Pancreas (tissue), 10 donors: ENCODE results near the gene CLDN6. TPM values are rescaled to one million over a fixed set of nuclear protein-coding genes. Genes with fewer than 3 reads are reported as not detected.

Source experiments
- ATAC-seq, 4 donors: fragments of 200-7000 bp; cut with Tn5 transposase; one replicate each; pipeline versions ENCODE4 v1.8.0 to v1.9.1; 2020; ENCODE audit warnings: mild to moderate bottlenecking in 4 of 4, moderate library complexity in 4 of 4
- DNase-seq, 6 donors: peaks; one replicate each; pipeline ENCODE4 v3.0.0-alpha.2; 2020
- FAIRE-seq: peaks from 2 replicates; lab custom pipeline; 2012; peaks lifted over from hg19 to GRCh38; lab: Jason Lieb, UNC
- H3K27ac ChIP-seq, 4 donors: fragments of 200-600 bp; sonication (generic); 1 replicate in 3 of 4; 2 replicates in 1 of 4; pipeline versions ENCODE4 v1.5.0 to v1.8.0; 2020
- H3K27me3 ChIP-seq, 4 donors: fragments of 200-600 bp; one replicate each; pipeline ENCODE4 v1.8.0; 2021
- H3K36me3 ChIP-seq, 3 donors: fragments of 200-600 bp; sonication (generic) in 1 of 3; one replicate each; pipeline versions ENCODE4 v1.5.0 to v1.8.0; 2020 to 2021
- H3K4me1 ChIP-seq, 3 donors: fragments of 200-600 bp; one replicate each; pipeline ENCODE4 v1.8.0; 2021
- H3K4me3 ChIP-seq, 4 donors: fragments of 200-600 bp; sonication (generic) in 2 of 4; one replicate each; pipeline versions ENCODE4 v1.5.0 to v1.8.0; 2020 to 2021
- H3K9me3 ChIP-seq, 4 donors: fragments of 200-600 bp; one replicate each; pipeline ENCODE4 v1.8.0; 2021
- WGBS, 2 donors: extraction: QIAGEN DNeasy Blood & Tissue Kit; methylation state at CpG; one replicate each; pipeline ENCODE4 v1.1.7; 2013; 5-methylcytosine and 5-hydroxymethylcytosine counted together
- intact Hi-C, 3 donors: fragments of 100-400 bp; cut with DNase I; formaldehyde crosslinking; loops; one replicate each; pipeline versions ENCODE4 v1.11.1 to v1.14.2; 2022
- polyA plus RNA-seq, 2 donors: library from polyadenylated mRNA; stranded (reverse); fragments of 200-250 nt; gene quantifications; one replicate each; pipeline ENCODE4 v1.2.3, GENCODE V29; 2013
- total RNA-seq, 6 donors: library from RNA; stranded (reverse); fragmentation: NEBNext Ultra II Directional in 4 of 6; extraction: Animal tissue kit (Norgen Biotek cat#: 25700) in 4 of 6; gene quantifications; one replicate each; pipeline versions ENCODE4 v1.2.1 to v1.2.4, GENCODE V29; 2021 to 2023
- TF ChIP-seq, protein P1 (sequence below), 4 donors: fragments of 200-600 bp; sonication (generic) in 3 of 4; IDR thresholded peaks; one replicate each; pipeline versions ENCODE4 v1.5.0 to v1.8.0; 2021; ENCODE audit warnings: antibody characterized with exemption in 4 of 4
- donor health status: healthy with polysubstance abuse.
- donor health status: DM: no; HTN: no; CAD: no; lungs with moderate emphysema.
- donor health status: DM: no; HTN: no; CAD: no.
- donor health status: control.
- donor health status: control.
- donor health status: Bipolar disorder and iron deficiency.
- donor health status: DM: yes; HTN: yes; CAD: no.
- donor health status: DM: no; HTN: no; CAD: no.
- donor health status: DM: no; HTN: no; CAD: no.
- donor health status: DM: yes; HTN: yes; CAD: no.

Gene CLDN6, protein sequence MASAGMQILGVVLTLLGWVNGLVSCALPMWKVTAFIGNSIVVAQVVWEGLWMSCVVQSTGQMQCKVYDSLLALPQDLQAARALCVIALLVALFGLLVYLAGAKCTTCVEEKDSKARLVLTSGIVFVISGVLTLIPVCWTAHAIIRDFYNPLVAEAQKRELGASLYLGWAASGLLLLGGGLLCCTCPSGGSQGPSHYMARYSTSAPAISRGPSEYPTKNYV
- total RNA-seq (1 to 10 TPM in 2 of 6 donors, under 1 TPM in 4; 0.37 to 5.1 (median 0.73) TPM), polyA plus RNA-seq (1 to 10 TPM in 1 of 2 donors, under 1 TPM in 1; 0.12 to 3.2 TPM)

DNA sequence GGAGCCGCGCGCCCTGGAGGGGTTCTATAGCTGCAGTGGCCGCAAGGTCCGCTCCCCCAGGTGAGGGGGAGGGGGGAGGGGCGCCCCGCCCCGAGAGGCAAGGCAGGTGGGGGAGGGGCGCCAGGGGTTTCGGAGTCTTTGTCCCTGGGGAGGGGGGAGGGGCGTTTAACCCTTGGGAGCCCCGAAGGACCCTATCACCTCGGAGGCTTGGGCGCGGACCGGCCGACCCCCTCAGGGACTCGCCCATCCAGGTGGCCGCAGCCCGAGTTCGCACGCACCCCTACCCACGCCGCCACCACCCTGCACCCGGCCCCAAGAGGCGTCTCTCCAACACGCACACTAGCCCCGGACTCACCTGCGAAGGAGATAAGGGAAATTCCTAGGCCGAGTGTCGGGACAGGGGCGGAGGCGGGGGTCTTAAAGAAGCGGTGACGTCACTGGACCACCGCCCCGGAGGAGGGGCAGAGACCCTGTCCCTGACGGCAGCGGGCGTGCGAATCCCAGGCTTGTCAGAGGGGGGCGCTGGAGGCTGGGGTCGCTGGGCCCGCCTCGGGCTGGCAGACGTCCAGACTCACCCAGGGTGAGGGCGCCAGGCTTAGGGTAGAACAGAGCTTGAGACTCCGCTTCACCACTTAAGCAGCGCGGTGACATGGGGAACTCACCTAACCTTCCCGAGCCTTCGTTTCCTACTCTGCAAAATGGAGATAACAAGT lies at the start of gene CLDN6:
CLDN6 (minus strand) TSS at position 390 of the 713 bp plus-strand sequence. CDS start 2,162 bp downstream, outside the sequence.
- no peaks in the 10 kb centered on the region for H3K9me3 ChIP-seq
- FAIRE-seq (no peak), ATAC-seq (no peak), DNase-seq (peak in 4 of 6 donors; percentile 57 to 84 (median 80))
- H3K4me3 ChIP-seq = no peak within 1 kb of the TSS
- no peak within 1 kb of the TSS for H3K27ac ChIP-seq
- H3K36me3 ChIP-seq = peaks cover 0 to 3% (median 0%) of the 10 kb centered on the region in 3 donors
- no peaks in the 10 kb centered on the region for H3K27me3 ChIP-seq
- H3K4me1 ChIP-seq = peaks cover 12 to 24% (median 20%) of the 10 kb centered on the region in 3 donors
- TF ChIP-seq, protein P1, sequence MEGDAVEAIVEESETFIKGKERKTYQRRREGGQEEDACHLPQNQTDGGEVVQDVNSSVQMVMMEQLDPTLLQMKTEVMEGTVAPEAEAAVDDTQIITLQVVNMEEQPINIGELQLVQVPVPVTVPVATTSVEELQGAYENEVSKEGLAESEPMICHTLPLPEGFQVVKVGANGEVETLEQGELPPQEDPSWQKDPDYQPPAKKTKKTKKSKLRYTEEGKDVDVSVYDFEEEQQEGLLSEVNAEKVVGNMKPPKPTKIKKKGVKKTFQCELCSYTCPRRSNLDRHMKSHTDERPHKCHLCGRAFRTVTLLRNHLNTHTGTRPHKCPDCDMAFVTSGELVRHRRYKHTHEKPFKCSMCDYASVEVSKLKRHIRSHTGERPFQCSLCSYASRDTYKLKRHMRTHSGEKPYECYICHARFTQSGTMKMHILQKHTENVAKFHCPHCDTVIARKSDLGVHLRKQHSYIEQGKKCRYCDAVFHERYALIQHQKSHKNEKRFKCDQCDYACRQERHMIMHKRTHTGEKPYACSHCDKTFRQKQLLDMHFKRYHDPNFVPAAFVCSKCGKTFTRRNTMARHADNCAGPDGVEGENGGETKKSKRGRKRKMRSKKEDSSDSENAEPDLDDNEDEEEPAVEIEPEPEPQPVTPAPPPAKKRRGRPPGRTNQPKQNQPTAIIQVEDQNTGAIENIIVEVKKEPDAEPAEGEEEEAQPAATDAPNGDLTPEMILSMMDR (IDR thresholded peaks at IDR 0.05) = no peak
- intact Hi-C loops = no loop called here
- 14 to 19% methylated on average over 42 to 51 of the region's 52 CpGs for WGBS, 2 donors

DNA sequence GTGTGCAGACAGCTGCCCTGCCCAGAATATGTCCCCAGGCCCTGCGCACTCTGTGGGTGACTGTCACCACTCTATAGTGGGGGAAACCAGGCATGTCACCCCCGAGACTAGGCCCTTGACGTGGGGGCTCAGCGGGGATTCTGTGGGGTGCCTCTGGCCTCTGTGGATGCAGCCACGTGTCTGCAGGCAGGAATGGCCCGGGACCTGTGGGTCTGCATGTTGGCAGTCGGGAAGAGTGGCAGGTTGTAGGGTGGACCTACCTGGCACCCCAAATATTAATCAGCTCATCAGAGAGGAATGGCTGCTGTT lies 48.4 kb upstream of the CLDN6 start:
- Histone ChIP-seq H3K4me1 (peaks cover 0 to 8% (median 4%) of the 10 kb centered on the region in 3 donors), H3K36me3 (no peaks in the 10 kb centered on the region), H3K4me3 (peak overlapping the region; percentile 19 to 76 (median 41)), H3K9me3 (no peaks in the 10 kb centered on the region), H3K27me3 (no peaks in the 10 kb centered on the region), H3K27ac (peak overlapping the region in 3 of 4 donors; percentile 49 to 94 (median 91))
- 40 to 51% methylated on average over 7 of the region's 7 CpGs for WGBS, 2 donors
- peak in 1 of 4 donors; percentile 0 for ATAC-seq
- peak in 2 of 6 donors; percentile 64 to 65 for DNase-seq
- FAIRE-seq = no peak
- TF ChIP-seq, protein P1 (IDR thresholded peaks at IDR 0.05) = no peak
- intact Hi-C loops = no loop called here

DNA sequence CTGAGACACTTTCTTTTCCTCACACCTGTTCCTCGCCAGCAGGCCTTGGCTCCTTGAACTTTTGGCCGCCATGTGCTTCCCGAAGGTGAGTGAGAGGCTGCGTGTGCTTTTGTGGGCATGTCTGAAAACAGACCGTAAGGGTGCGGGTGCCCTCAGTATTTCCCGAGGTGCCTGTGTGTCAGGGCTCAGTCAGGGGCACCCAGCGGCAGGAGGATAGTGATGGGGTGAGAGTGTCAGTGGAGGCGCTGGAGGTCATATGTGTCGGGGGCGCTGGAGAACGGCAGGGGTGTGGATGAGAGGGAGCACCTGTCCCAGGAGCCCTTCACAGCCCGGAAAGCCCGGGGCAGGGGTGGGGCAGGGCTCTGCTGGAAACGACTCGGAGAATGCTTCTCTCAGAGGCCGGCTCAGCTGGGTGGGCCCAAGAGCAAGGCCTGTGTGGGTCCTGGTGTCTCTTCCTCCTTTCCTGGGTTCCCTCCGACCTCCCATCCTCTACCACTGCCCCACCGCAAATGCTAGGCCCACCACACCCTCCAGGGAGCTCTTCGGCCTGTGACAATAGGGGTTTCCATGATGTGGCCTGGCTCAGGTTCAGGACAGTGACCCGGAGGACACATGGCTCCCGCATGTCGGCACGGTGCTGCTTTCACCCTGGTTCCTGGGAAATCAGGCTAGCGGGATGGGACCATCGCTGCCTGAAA lies 47.9 kb upstream of the CLDN6 start:
- Histone ChIP-seq H3K36me3 (no peaks in the 10 kb centered on the region), H3K9me3 (no peaks in the 10 kb centered on the region), H3K4me3 (peak overlapping the region; percentile 19 to 76 (median 41)), H3K27ac (peak overlapping the region; percentile 49 to 94 (median 80)), H3K27me3 (no peaks in the 10 kb centered on the region), H3K4me1 (peaks cover 0 to 8% (median 4%) of the 10 kb centered on the region in 3 donors)
- 24 to 31% methylated on average over 25 to 26 of the region's 26 CpGs for WGBS, 2 donors
- TF ChIP-seq, protein P1 (IDR thresholded peaks at IDR 0.05) = no peak
- ATAC-seq = peak in 3 of 4 donors; percentile 6 to 38 (median 14)
- FAIRE-seq = no peak
- peak in 2 of 6 donors; percentile 64 to 70 for DNase-seq
- intact Hi-C loops = no loop called here

DNA sequence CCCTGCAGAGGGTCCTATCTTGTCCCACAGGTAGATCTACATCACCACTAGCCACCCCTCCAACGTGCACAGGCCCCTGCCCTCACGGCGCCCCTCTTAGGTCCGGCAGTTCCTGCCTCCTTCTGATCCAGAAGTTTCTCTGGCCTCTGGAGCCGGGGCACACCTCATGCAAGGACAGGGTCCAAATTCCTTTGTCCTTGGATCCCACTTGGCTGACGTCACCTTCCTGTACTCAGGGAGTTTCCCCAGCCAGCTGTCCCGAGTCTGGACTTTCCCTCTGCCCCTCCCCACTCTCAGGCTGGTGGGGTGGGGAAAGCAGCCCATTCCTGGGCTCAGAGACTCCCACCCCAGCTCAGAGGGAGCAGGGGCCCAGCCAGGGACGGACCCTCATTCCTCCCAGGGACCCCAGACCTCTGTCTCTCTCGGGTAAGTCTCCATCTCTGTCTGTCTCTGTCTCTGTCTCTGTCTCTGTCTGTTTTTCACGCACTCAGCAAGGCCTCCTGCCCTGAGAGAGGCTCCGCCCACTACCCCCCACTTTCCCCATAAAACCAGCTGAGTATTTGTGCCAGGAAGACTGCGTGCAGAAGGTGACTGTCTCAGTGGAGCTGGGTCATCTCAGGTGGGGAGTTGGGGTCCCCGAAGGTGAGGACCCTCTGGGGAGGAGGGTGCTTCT lies 47.2 kb upstream of the CLDN6 start, which contains the start of gene IL32:
IL32 (plus strand) TSS at position 572 of the 673 bp plus-strand sequence. CDS start 172 bp downstream, outside the sequence.
- Histone ChIP-seq H3K9me3 (no peaks in the 10 kb centered on the region), H3K27me3 (no peaks in the 10 kb centered on the region), H3K4me1 (peaks cover 0 to 8% (median 4%) of the 10 kb centered on the region in 3 donors), H3K36me3 (no peaks in the 10 kb centered on the region), H3K27ac (peak within 1 kb of the TSS; percentile 49 to 94 (median 80)), H3K4me3 (peak within 1 kb of the TSS; percentile 19 to 76 (median 41))
- peak; percentile 82 to 95 (median 86) for DNase-seq
- TF ChIP-seq, protein P1 (IDR thresholded peaks at IDR 0.05) = no peak
- peak; percentile 84 to 91 (median 86) for ATAC-seq
- WGBS, 2 donors = 11 to 12% methylated on average over 13 of the region's 13 CpGs
- no peak for FAIRE-seq
- intact Hi-C loops = no loop called here
